ENCODE data around the gene HERC3.

GRCh38 chr4:88722828-88723227 is 130.5 kb downstream of the HERC3 start:
- TF ChIP-seq CTCF (IDR thresholded peaks at IDR 0.05) (no peak), POLR2A (IDR thresholded peaks at IDR 0.05) (no peak)
